ENCODE measurements around the gene CDH4. TPM values are rescaled to one million over a fixed set of nuclear protein-coding genes. Genes with fewer than 3 reads are reported as not detected.

The CDH4 gene
- total and polyA plus RNA-seq, 11 donors: 0.04 to 0.54 (median 0.08) TPM; not detected in 1

- H3K36me3 ChIP-seq: no peaks in the 10 kb centered on the region
- no peak overlapping the region for H3K27ac ChIP-seq
- peaks cover 0 to 17% (median 7%) of the 10 kb centered on the region in 12 donors for H3K9me3 ChIP-seq
- DNase-seq (no peak), ATAC-seq (no peak)
- TF ChIP-seq CTCF (IDR thresholded peaks at IDR 0.05) (no peak), POLR2A (IDR thresholded peaks at IDR 0.05) (no peak)
- WGBS, 4 donors: 41 to 60% (median 51%) methylated on average over 7 of the region's 7 CpGs
- no peaks in the 10 kb centered on the region for H3K27me3 ChIP-seq
- H3K4me1 ChIP-seq: no peaks in the 10 kb centered on the region
- intact Hi-C loops (cut with DNase I): no loop called here
- H3K4me3 ChIP-seq: no peak overlapping the region
These were observed 126.8 kb downstream of the CDH4 start for GRCh38 chr20:61378694-61379355.

- no peak overlapping the region for H3K4me3 ChIP-seq
- H3K36me3 ChIP-seq: no peaks in the 10 kb centered on the region
- no peaks in the 10 kb centered on the region for H3K4me1 ChIP-seq
- no peak overlapping the region for H3K27ac ChIP-seq
- TF ChIP-seq POLR2A (IDR thresholded peaks at IDR 0.05) (no peak), CTCF (IDR thresholded peaks at IDR 0.05) (no peak)
- intact Hi-C loops (cut with DNase I): no loop called here
- DNase-seq (no peak), ATAC-seq (no peak)
- 68 to 77% (median 72%) methylated on average over 6 of the region's 6 CpGs for WGBS, 4 donors
- peaks cover 0 to 18% (median 7%) of the 10 kb centered on the region in 12 donors for H3K9me3 ChIP-seq
- H3K27me3 ChIP-seq: no peaks in the 10 kb centered on the region
These were observed 128.0 kb downstream of the CDH4 start for GRCh38 chr20:61379898-61380544.

DNA sequence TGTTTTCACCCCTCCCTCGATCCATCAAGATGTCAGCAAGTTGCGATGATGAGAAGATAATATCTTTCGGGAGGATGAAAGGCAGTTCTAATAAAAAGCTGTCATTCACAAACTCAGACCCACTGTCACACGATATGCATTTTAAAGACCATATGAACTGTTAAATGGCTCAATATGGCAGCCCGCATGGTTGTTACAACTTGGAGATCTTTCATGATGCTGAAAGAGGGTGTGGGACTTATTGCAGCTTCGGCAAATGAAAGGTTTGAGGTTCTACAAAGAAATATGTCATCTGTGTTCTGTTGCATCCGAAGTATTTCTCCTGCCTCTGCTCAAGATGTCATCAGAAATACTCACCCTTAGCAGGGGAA lies 128.5 kb downstream of the CDH4 start:
- TF ChIP-seq CTCF (IDR thresholded peaks at IDR 0.05): no peak
- no peak for TF ChIP-seq POLR2A (IDR thresholded peaks at IDR 0.05)
- intact Hi-C loops (cut with DNase I): no loop called here
- no peak for ATAC-seq

GRCh38 chr20:61382194-61382593 lies 130.1 kb downstream of the CDH4 start:
- H3K4me3 ChIP-seq: no peak overlapping the region
- H3K27me3 ChIP-seq: peaks cover 0 to 8% (median 0%) of the 10 kb centered on the region in 9 donors
- no peaks in the 10 kb centered on the region for H3K36me3 ChIP-seq
- peaks cover 0 to 18% (median 7%) of the 10 kb centered on the region in 12 donors for H3K9me3 ChIP-seq
- intact Hi-C loops (cut with DNase I): no loop called here
- H3K27ac ChIP-seq: no peak overlapping the region
- TF ChIP-seq CTCF (IDR thresholded peaks at IDR 0.05): no peak
- no peak for TF ChIP-seq POLR2A (IDR thresholded peaks at IDR 0.05)
- no peaks in the 10 kb centered on the region for H3K4me1 ChIP-seq
- DNase-seq: no peak
- ATAC-seq: no peak
- 79 to 86% (median 83%) methylated on average over 3 of the region's 3 CpGs for whole genome bisulfite sequencing, 4 donors

More for the DNA sequence above, 128.5 kb downstream of the CDH4 start:
- Histone ChIP-seq H3K4me3 (no peak overlapping the region), H3K27me3 (no peaks in the 10 kb centered on the region), H3K9me3 (peaks cover 0 to 18% (median 7%) of the 10 kb centered on the region in 12 donors), H3K27ac (no peak overlapping the region), H3K36me3 (no peaks in the 10 kb centered on the region), H3K4me1 (no peaks in the 10 kb centered on the region)
- DNase-seq: no peak
- 44 to 76% (median 66%) methylated on average over 7 of the region's 7 CpGs for WGBS, 4 donors
